ENCODE measurements around the gene CDK12. TPM values are rescaled to one million over a fixed set of nuclear protein-coding genes. Genes with fewer than 3 reads are reported as not detected.
"Not testable (repeated sequence)": the region's sequence is repeated elsewhere in the genome, so short reads cannot be mapped to it uniquely, and the experiment has no call there.

CDK12 gene
- polyA plus RNA-seq (ENCODE audit: low read depth in 6 of 6), result 1 to 10 TPM in 5 of 6 donors, under 1 TPM in 1; 0.32 to 8.1 (median 4.3) TPM

- peaks cover 30 to 50% (median 36%) of the 10 kb centered on the region in 3 donors for H3K4me1 Mint-ChIP-seq
- H3K4me3 Mint-ChIP-seq, result peak within 1 kb of the TSS; percentile 93 to 100 (median 96)
- H3K9me3 Mint-ChIP-seq, result peaks cover 0 to 3% (median 0%) of the 10 kb centered on the region in 7 donors
- H3K27me3 Mint-ChIP-seq, result no peaks in the 10 kb centered on the region
- H3K27ac Mint-ChIP-seq, result peak within 1 kb of the TSS; percentile 97 to 99 (median 98)
- peaks cover 0 to 8% of the 10 kb centered on the region in 2 donors for H3K36me3 Mint-ChIP-seq
- peak; percentile 81 to 82 for ATAC-seq (ENCODE audit: low read depth in 2 of 2)
- DNase-seq, result peak; percentile 94
Measured at GRCh38 chr17:39461113-39461925, at the start of gene CDK12. TSS of gene CDK12 (plus strand) at chr17:39461486. CDS start at chr17:39462072, 586 bp downstream.

DNA sequence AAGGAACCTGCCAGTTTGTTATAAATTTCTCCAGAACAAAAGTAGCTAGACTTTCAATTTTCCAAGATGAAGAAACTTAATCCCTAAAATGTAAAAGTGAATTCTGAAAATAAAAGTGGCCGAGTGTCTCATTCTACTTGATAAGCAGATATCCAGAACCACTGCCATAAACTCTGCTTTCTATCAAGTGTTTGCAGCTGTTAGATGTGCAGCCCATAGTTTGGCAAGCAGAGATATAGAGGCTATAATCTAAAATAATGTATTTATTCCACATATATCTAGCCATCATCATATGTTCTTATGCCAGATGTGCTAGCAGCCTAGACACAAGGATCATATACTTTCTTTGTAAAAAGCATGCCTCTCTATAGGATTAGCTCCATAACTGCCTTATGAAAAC, 45.1 kb upstream of the CDK12 start:
- ATAC-seq (ENCODE audit: low read depth in 2 of 2) (no peak), DNase-seq (no peak)
- no peaks in the 10 kb centered on the region for H3K4me1 Mint-ChIP-seq
- no peak overlapping the region for H3K27ac Mint-ChIP-seq
- peaks cover 5 to 9% of the 10 kb centered on the region in 2 donors for H3K36me3 Mint-ChIP-seq
- no peaks in the 10 kb centered on the region for H3K9me3 Mint-ChIP-seq
- H3K27me3 Mint-ChIP-seq, result no peaks in the 10 kb centered on the region
- H3K4me3 Mint-ChIP-seq, result no peak overlapping the region

DNA sequence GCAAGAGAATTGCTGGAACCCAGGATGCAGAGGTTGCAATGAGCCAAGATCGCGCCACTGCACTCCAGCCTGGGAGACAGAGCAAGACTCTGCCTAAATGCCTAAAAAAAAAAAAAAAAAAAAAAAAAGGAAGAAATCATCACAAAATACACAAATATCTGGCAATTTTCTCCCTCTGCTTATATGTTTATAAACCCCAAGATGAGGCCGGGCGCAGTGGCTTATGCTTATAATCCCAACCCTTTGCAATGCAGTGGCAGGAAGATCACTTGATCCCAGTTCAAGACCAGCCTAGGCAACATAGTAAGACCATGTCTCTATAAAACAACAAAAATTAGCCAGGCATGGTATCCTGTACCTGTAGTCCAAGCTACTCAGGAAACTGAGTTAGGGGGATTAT, 31.7 kb upstream of the CDK12 start:
- Mint-ChIP-seq H3K27me3 (no peaks in the 10 kb centered on the region), H3K4me3 (no peak overlapping the region), H3K4me1 (no peaks in the 10 kb centered on the region), H3K9me3 (no peaks in the 10 kb centered on the region), H3K36me3 (peaks cover 0 to 14% of the 10 kb centered on the region in 2 donors), H3K27ac (no peak overlapping the region)
- no peak for DNase-seq
- no peak for ATAC-seq (ENCODE audit: low read depth in 2 of 2)

- not testable (repeated sequence) for H3K4me1 Mint-ChIP-seq; H3K27me3 Mint-ChIP-seq; H3K9me3 Mint-ChIP-seq; ATAC-seq (ENCODE audit: low read depth in 2 of 2); H3K4me3 Mint-ChIP-seq; DNase-seq
- peaks cover 31 to 32% of the 10 kb centered on the region in 2 donors for H3K36me3 Mint-ChIP-seq
- peak overlapping the region in 2 of 6 donors; percentile 21 to 81 for H3K27ac Mint-ChIP-seq
Measured at GRCh38 chr17:39439868-39440267, 21.4 kb upstream of the CDK12 start.

DNA sequence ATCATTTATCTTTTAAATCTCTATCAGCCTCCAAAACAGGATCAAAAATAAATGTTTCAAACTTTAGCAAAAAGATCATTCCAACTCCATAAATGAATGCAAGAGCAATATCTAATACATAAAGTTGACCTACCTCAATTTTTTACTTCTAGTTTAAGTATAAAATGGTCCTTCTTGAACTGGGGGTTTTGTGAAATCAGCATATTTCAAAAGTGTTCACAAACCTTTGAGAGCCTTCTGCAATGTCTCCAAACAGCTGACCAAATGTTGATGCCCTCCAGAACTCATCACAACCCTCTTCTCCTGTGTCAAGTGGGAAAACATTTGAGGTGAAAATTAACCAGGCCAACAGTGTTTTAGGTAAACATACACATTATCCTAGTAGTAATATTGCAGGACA, 18.0 kb upstream of the CDK12 start:
- ATAC-seq (ENCODE audit: low read depth in 2 of 2) (no peak), DNase-seq (no peak)
- H3K27ac Mint-ChIP-seq, result peak overlapping the region in 2 of 6 donors; percentile 59 to 69
- no peak overlapping the region for H3K4me3 Mint-ChIP-seq
- H3K9me3 Mint-ChIP-seq, result no peaks in the 10 kb centered on the region
- H3K36me3 Mint-ChIP-seq, result peaks cover 32 to 36% of the 10 kb centered on the region in 2 donors
- peaks cover 0 to 9% (median 7%) of the 10 kb centered on the region in 3 donors for H3K4me1 Mint-ChIP-seq
- H3K27me3 Mint-ChIP-seq, result no peaks in the 10 kb centered on the region

DNA sequence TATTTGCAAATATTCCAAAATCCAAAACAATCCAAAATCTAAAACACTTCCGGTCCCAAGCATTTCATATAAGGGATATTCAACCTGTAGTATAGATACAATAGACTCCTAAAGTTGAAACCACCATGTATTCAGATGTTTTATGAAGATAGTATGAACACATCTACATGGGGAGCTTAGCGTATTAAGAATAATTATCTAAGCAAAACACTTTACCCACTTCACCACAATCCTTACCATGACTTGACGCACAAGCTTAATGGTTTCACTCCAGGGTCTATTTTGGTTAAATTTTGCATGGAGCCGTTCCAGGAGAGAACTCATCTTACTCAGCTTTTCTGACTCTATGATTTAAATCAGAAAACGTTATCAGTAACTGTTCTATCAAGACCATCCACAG, 13.7 kb upstream of the CDK12 start:
- Mint-ChIP-seq H3K27me3 (no peaks in the 10 kb centered on the region), H3K4me1 (peaks cover 5 to 34% (median 32%) of the 10 kb centered on the region in 3 donors), H3K9me3 (peaks cover 0 to 2% (median 0%) of the 10 kb centered on the region in 7 donors), H3K27ac (no peak overlapping the region), H3K4me3 (peak overlapping the region in 1 of 8 donors; percentile 64), H3K36me3 (peaks cover 10 to 14% of the 10 kb centered on the region in 2 donors)
- ATAC-seq (ENCODE audit: low read depth in 2 of 2), result no peak
- DNase-seq, result no peak

GRCh38 chr17:39450051-39450450, 11.2 kb upstream of the CDK12 start:
- peak overlapping the region; percentile 42 to 99 (median 97) for H3K4me3 Mint-ChIP-seq
- no peaks in the 10 kb centered on the region for H3K27me3 Mint-ChIP-seq
- ATAC-seq (ENCODE audit: low read depth in 2 of 2) (no peak), DNase-seq (no peak)
- peaks cover 0 to 5% of the 10 kb centered on the region in 2 donors for H3K36me3 Mint-ChIP-seq
- H3K27ac Mint-ChIP-seq, result peak overlapping the region in 2 of 6 donors; percentile 66 to 97
- peaks cover 5 to 32% (median 30%) of the 10 kb centered on the region in 3 donors for H3K4me1 Mint-ChIP-seq
- peaks cover 0 to 2% (median 0%) of the 10 kb centered on the region in 7 donors for H3K9me3 Mint-ChIP-seq

- DNase-seq (peak; percentile 91), ATAC-seq (ENCODE audit: low read depth in 2 of 2) (peak; percentile 97)
- Mint-ChIP-seq H3K4me3 (peak within 1 kb of the TSS; percentile 95 to 99 (median 98)), H3K27me3 (no peaks in the 10 kb centered on the region), H3K36me3 (peaks cover 0 to 5% of the 10 kb centered on the region in 2 donors), H3K27ac (peak within 1 kb of the TSS; percentile 94 to 99 (median 98)), H3K4me1 (peaks cover 5 to 32% (median 30%) of the 10 kb centered on the region in 3 donors), H3K9me3 (peaks cover 0 to 2% (median 0%) of the 10 kb centered on the region in 7 donors)
Measured at GRCh38 chr17:39450847-39451581, 10.3 kb upstream of the CDK12 start, which contains the start of gene MED1. TSS of gene MED1 (minus strand) at chr17:39451263. CDS start at chr17:39451062, 201 bp downstream.

DNA sequence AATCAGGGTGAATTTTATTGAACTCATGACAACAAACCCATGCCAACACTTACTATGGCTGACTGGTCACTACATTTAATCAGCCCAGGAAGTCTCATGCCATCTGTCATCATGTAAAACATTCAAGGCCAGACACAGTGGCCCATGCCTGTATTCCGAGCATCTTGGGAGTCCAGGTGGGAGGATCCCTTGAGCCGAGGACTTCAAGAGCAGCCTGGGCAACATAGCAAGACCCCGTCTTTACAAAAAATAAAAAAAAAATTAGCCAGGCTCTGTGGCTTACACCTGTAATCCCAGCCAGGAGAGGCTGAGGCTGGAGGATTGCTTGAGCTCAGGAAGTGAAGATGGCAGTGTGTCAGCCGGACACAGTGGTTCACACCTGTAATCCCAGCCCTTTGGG, 5.4 kb upstream of the CDK12 start:
- no peak overlapping the region for H3K27ac Mint-ChIP-seq
- ATAC-seq (ENCODE audit: low read depth in 2 of 2), result no peak

GRCh38 chr17:39461926-39462569, 762 bp downstream of the CDK12 start:
- ATAC-seq (ENCODE audit: low read depth in 2 of 2), result peak in 1 of 2 donors; percentile 8
- Mint-ChIP-seq H3K4me1 (peaks cover 30 to 52% (median 36%) of the 10 kb centered on the region in 3 donors), H3K9me3 (peaks cover 0 to 3% (median 0%) of the 10 kb centered on the region in 7 donors), H3K27me3 (no peaks in the 10 kb centered on the region), H3K27ac (peak overlapping the region; percentile 96 to 99 (median 98)), H3K36me3 (peaks cover 0 to 8% of the 10 kb centered on the region in 2 donors), H3K4me3 (peak overlapping the region; percentile 93 to 100 (median 96))
- DNase-seq, result no peak

More for the DNA sequence above, 5.4 kb upstream of the CDK12 start:
- Mint-ChIP-seq H3K4me3 (no peak overlapping the region), H3K4me1 (peaks cover under 1 to 18% (median 16%) of the 10 kb centered on the region in 3 donors), H3K36me3 (no peaks in the 10 kb centered on the region), H3K9me3 (peaks cover 0 to 3% (median 0%) of the 10 kb centered on the region in 7 donors), H3K27me3 (no peaks in the 10 kb centered on the region)
- no peak for DNase-seq

DNA sequence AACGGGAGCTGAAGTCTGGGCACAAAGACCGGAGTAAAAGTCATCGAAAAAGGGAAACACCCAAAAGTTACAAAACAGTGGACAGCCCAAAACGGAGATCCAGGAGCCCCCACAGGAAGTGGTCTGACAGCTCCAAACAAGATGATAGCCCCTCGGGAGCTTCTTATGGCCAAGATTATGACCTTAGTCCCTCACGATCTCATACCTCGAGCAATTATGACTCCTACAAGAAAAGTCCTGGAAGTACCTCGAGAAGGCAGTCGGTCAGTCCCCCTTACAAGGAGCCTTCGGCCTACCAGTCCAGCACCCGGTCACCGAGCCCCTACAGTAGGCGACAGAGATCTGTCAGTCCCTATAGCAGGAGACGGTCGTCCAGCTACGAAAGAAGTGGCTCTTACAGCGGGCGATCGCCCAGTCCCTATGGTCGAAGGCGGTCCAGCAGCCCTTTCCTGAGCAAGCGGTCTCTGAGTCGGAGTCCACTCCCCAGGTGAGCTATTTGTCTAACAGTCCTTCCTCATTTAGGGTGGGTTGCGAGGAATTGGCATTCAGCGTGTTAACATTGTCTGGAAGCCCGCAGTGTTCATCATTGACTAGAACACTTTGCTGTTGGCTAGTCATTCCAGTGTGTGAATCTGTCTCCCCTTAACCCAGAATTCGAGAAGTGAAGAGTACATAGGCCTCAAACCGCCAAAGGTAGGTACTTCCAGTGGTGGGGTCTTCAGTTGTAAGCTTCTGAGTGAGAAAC, 1.5 kb downstream of the CDK12 start:
- ATAC-seq (ENCODE audit: low read depth in 2 of 2) (no peak), DNase-seq (no peak)
- Mint-ChIP-seq H3K27me3 (no peaks in the 10 kb centered on the region), H3K4me1 (peaks cover 33 to 59% (median 36%) of the 10 kb centered on the region in 3 donors), H3K9me3 (peaks cover 0 to 3% (median 0%) of the 10 kb centered on the region in 7 donors), H3K36me3 (peaks cover 0 to 8% of the 10 kb centered on the region in 2 donors), H3K4me3 (peak overlapping the region; percentile 93 to 100 (median 96)), H3K27ac (peak overlapping the region; percentile 49 to 99 (median 96))

GRCh38 chr17:39464639-39465181, 3.4 kb downstream of the CDK12 start:
- not testable (repeated sequence) for DNase-seq
- Mint-ChIP-seq H3K27ac (peak overlapping the region in 2 of 6 donors; percentile 31 to 78), H3K4me1 (peaks cover 33 to 61% (median 36%) of the 10 kb centered on the region in 3 donors)

More at GRCh38 chr17:39464639-39465181, 3.4 kb downstream of the CDK12 start:
- H3K4me3 Mint-ChIP-seq, result peak overlapping the region; percentile 80 to 100 (median 94)
- ATAC-seq (ENCODE audit: low read depth in 2 of 2); H3K9me3 Mint-ChIP-seq; H3K36me3 Mint-ChIP-seq; H3K27me3 Mint-ChIP-seq: not testable (repeated sequence)
